ENCODE measurements around the gene ATG7.
"Not testable (repeated sequence)": the region's sequence is repeated elsewhere in the genome, so short reads cannot be mapped to it uniquely, and the experiment has no call there.

ATG7 gene

DNA sequence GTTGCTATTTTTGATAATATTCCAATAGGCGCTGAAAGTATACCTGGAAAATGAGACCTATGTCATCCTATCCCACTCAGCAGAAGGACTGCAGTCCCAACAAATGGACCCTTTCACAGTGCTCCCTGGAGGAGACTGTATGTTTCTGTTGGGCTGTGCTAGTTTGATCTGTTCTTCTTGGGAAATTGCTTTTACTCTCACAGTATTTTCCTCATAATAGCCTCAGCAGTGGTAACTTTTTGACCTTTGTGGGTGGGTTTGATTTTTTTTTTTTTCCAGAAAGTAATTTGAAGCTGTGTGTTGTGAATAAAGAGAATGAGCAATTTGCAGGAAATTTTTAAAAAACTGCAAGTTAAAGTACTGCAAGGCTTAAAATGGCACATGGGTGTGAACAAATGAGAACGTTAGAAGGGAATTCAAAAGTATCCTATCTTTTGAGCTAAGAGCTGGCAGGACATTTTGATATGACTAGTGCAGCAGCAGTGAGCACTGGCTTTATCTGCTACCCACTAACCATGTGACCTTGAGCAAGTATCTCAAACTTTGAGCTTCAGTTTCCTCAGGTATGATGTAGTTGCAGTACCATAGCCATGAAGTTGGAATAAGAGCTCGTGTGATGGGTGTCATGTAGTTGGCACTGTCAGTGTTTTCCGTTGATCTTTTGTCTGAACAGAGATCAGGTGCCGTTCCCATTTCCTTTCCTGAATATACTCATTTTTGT, 118.4 kb downstream of the ATG7 start:
- DNase-seq (ENCODE audit: low read depth) = no peak

- no peak for DNase-seq (ENCODE audit: low read depth)
These were observed 119.1 kb downstream of the ATG7 start for GRCh38 chr3:11391174-11391879.

DNA sequence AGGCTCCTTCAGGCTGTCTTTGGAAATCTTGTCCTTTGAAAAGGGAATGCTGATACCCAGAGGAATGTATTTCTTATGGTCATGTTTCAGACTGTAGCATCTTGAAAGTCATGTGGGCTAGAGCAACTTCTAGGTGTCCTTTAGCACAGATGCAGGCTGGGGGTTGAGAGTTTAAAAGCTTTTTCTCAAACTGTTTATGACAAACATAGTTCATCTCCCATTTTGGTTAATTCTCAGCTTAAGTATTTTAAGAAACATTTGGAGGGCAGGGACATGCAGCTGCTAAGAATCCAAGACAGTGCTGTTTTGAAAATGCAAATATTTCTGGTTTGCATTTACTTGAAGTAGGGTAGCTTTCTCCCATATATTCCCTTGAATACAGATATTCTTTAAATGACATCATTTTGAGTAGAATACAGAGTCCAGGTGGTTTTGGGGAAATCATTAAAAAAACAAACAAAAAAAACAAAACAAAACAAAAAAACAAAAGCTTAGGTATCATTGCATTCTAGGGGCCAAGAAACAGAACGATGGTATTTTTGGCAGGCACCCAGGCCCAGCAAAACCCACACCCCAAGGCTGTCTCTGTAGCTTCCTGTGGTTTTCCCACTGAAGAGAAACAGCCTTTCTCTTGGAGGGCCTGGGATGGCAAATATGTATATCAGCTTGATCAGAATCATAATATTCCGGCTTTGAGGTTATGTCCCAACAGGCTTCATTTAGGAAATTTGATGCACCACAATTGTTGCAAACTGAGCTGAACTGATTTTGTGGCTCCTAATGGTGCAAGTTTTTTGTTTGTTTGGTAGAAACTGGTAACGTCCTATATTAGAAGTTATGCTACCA, 120.0 kb downstream of the ATG7 start:
- DNase-seq (ENCODE audit: low read depth) = no peak

GRCh38 chr3:11392860-11393114, 120.6 kb downstream of the ATG7 start:
- DNase-seq (ENCODE audit: low read depth) = no peak

DNA sequence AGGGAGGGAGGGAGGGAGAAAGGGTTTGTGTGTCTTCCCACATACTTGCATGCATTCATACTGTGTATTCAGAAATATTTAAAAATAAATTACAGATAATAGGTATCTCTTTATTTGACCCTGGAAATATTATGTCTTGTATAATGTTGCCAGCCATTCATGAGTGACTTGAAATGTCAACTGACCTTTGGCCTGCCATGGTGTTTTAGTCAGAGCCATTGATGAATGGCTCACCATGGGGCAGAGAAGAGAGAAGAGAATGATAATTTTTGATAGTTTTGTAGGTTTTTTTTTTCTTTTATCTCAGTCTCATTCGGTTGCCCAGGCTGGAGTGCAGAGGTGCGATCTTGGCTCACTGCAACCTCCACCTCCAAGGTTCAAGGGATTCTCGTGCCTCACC, 121.2 kb downstream of the ATG7 start:
- no peak for DNase-seq (ENCODE audit: low read depth)

- no peak for DNase-seq (ENCODE audit: low read depth)
These were observed 122.2 kb downstream of the ATG7 start for GRCh38 chr3:11394392-11394791.

GRCh38 chr3:11400213-11400612, 128.0 kb downstream of the ATG7 start:
- DNase-seq (ENCODE audit: low read depth) = no peak

- no peak for DNase-seq (ENCODE audit: low read depth)
These were observed 129.2 kb downstream of the ATG7 start for GRCh38 chr3:11401434-11401833.

GRCh38 chr3:11405323-11405722, 133.1 kb downstream of the ATG7 start:
- DNase-seq (ENCODE audit: low read depth) = no peak

GRCh38 chr3:11407644-11408043, 135.4 kb downstream of the ATG7 start:
- DNase-seq (ENCODE audit: low read depth) = no peak

GRCh38 chr3:11408324-11408859, 136.2 kb downstream of the ATG7 start:
- not testable (repeated sequence) for DNase-seq (ENCODE audit: low read depth)

- no peak for DNase-seq (ENCODE audit: low read depth)
These were observed 138.4 kb downstream of the ATG7 start for GRCh38 chr3:11410564-11410963.

- DNase-seq (ENCODE audit: low read depth) = no peak
These were observed 139.8 kb downstream of the ATG7 start for GRCh38 chr3:11411956-11412355.

DNA sequence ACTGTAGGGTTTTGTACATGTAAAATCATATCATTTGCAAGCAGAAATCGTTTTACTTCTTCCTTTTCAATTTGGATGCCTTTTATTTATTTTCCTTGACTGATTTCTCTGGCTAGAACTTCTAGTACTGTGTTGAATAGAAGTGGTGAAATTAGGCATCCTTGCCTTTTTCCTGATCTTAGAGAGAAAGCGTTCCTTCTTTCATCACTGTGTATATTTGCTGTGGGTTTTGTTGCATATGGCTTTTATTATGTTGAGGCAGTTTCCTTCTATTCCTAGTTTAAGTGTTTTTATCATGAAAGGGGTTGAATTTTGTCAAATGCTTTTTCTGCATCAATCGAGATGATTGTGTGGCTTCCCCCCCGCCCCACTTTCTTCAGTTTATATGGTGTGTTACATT, 140.9 kb downstream of the ATG7 start:
- DNase-seq (ENCODE audit: low read depth) = no peak

DNA sequence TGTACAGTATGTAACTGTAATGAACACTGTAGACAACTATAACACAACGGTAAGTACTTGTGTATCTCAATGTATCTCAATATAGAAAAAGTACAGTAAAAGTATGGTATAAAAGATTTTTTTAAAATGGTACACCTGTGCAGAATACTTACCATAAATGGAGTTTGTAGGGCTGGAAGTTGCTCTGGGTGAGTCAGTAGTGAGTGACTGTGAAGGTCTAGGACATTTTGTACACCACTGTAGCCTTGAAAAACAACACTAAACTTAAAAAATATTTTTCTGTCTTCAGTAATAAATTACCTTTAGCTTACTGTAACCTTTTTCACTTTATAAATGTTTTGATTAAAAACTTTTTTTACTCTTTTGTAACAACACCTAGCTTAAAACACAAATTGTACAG, 142.9 kb downstream of the ATG7 start:
- no peak for DNase-seq (ENCODE audit: low read depth)

DNA sequence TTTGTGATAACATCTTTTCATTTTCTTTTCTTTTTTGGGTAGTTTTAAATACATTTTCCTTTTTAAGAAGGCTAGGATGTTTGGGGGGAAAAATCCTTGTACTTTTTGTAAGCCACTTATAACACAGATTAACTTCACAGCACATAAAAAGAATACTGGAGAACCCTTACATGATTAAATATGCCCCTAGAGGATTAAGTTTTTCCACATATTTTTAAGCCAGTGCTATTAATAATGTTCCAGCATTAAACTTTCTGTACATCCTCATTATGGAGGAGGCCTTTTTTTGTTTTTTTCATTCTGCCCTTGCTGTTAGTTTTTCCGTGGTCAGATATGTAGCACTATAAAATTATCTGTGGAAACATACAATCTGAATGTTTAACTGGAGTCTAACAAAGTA, 147.9 kb downstream of the ATG7 start:
- DNase-seq (ENCODE audit: low read depth) = no peak

GRCh38 chr3:11422291-11422690, 150.1 kb downstream of the ATG7 start:
- no peak for DNase-seq (ENCODE audit: low read depth)

- DNase-seq (ENCODE audit: low read depth) = no peak
These were observed 151.7 kb downstream of the ATG7 start for GRCh38 chr3:11423868-11424267.

DNA sequence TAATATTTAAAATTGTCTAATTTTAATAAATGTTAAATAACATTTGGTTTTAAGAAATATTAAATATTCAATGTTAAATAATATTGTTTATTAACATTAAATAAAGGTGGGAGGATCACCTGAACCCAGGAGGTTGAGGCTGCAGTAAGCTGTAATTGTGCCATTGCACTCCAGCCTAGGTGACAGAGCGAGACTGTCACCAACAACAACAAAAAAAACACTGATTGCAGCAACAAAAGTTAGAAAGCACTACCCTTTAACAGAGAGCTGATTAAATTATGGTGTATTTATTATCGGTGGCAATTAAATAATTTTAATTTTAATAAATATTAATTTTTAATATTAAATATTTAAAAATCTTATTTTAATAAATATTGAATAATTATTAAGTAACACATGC, 152.1 kb downstream of the ATG7 start:
- no peak for DNase-seq (ENCODE audit: low read depth)

DNA sequence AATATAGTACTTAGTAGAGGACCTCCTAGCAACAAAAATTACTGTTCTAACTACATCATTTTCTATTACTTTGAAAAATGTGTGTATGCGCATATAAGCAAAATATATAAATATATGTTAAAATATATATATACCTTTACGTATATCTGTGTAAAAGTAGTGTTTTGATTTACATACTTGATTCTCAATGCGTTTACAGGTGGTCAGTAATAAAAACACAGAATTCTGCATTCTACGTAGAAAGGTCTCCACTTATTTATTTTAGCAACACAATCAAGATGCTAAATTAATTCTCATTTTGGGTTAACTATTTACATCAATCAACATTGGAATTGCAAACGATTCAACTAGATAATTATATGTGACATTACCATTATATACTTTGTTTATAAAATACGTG, 158.0 kb downstream of the ATG7 start:
- DNase-seq (ENCODE audit: low read depth) = no peak

GRCh38 chr3:11430624-11431023, 158.4 kb downstream of the ATG7 start:
- DNase-seq (ENCODE audit: low read depth) = no peak

DNA sequence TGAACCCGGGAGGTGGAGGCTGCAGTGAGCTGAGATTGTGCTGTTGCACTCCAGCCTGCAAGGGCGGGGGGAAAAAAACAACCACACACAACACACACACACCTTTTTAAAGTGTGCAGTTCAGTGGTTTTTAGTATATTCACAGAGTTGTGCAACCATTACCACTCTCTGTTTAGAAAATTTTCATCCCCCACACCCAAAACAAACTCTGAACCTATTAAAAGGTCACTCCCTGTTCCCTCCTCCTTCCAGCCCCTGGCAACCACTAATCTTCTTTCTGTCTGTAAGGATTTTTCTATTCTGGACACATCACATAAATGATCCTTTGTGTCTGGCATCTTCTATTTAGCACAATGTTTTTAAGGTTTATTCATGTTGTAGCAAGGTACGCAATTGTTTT, 159.1 kb downstream of the ATG7 start:
- DNase-seq (ENCODE audit: low read depth) = no peak

GRCh38 chr3:11434017-11434526, 161.9 kb downstream of the ATG7 start:
- no peak for DNase-seq (ENCODE audit: low read depth)

All from activated T-cell treated with anti-CD3 and anti-CD28 coated beads for 48 hours (primary cell).